ENCODE results near the gene LRRC36. TPM values are rescaled to one million over a fixed set of nuclear protein-coding genes. Genes with fewer than 3 reads are reported as not detected.

The LRRC36 gene, protein sequence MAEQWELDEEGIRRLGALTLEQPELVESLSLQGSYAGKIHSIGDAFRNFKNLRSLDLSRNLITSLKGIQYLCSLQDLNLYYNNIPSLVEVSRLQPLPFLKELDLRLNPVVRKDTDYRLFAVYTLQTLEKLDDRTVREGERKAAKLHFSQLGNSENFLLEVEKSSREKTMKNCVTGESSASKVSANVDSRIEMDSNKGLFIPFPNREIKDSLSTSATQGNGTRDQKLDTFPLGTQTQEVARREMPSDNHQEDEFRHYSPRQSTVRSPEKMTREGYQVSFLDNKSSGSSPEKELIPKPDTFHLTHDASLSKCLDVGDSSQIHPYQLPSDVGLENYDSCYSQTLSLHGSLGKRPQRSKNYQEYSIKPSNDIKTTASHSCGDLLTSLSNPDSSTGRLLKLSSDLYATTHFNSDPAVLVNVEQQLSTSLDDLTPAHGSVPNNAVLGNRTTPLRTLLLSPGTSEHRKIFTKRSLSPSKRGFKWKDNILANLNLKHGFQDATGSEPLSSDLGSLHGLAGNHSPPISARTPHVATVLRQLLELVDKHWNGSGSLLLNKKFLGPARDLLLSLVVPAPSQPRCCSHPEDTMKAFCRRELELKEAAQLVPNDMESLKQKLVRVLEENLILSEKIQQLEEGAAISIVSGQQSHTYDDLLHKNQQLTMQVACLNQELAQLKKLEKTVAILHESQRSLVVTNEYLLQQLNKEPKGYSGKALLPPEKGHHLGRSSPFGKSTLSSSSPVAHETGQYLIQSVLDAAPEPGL
- 0.06 TPM in 1 of 2 replicates, not detected in the other for polyA plus RNA-seq (2011; rRNA removed)
- polyA minus RNA-seq (2011; rRNA and poly(A)+ RNA removed): not detected in 2 replicates

DNA sequence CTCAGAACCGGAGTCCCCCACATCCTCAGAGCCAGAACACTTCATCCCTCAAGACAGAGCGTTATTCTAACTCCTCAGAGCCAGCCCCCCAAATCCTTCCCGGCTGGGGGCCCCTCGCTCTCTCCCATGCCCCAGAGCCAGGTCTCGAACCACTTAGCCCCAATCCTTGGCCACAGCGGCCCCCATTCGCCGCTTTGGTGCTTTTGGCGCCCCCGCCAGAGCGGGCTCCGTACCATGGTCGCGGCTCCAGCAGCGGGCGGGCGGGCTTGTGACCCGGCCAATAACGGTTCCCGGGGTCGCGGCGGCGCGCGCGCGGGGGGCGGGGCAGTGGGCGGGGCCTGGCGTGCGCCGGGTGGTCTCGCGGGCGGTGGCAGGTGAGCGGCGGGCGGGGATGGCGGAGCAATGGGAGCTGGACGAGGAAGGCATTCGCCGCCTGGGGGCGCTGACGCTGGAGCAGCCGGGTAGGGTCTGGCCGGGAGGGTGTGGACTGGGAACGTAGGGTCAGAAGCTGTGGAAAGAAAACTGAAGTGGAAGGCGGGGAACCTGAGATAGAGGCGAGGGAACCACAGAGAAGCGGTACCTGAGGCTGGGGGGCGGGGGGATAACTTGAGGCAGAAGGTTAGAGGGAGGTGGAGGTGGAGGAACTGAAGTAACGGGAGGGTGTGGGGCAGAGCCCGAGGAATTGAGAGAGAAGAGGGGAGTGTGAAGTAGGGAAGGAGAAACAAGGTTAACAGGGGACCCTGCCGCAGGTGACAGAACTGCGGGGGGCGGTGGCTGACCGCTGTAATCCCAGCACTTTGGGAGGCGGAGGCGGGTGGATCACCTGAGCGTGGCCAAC is at the start of gene LRRC36, which contains the start of gene KCTD19:
Gene LRRC36 (plus strand): TSS at position 344 of the 838 bp plus-strand sequence. CDS start 48 bp downstream, at position 392.
Gene KCTD19 (minus strand): TSS at position 270 of the 838 bp plus-strand sequence. CDS start 34 bp downstream, at position 236.
- Histone ChIP-seq H3K36me3 (ENCODE audit: control insufficient read depth, insufficient read depth, low read length) (no peaks in the 10 kb centered on the region), H3K27me3 (ENCODE audit: control insufficient read depth, insufficient read depth, low read length) (peaks cover 9% of the 10 kb centered on the region), H3K4me3 (ENCODE audit: low read depth, low read length) (peak within 1 kb of the TSS; percentile 48)
- DNase-seq (ENCODE audit: low read depth): no peak
- CTCF ChIA-PET: interaction anchor here (0.7 to 2.8 kb wide), 12 partner anchors 12 to 153 kb away, joined by 3 to 12 read pairs (median 4); no protein-coding TSS in a partner anchor
- POLR2A ChIA-PET: interaction anchor here (0.7 kb wide), 1 partner anchor 29 kb away, joined by 3 read pairs; no protein-coding TSS in a partner anchor
- TF ChIP-seq, protein P1, sequence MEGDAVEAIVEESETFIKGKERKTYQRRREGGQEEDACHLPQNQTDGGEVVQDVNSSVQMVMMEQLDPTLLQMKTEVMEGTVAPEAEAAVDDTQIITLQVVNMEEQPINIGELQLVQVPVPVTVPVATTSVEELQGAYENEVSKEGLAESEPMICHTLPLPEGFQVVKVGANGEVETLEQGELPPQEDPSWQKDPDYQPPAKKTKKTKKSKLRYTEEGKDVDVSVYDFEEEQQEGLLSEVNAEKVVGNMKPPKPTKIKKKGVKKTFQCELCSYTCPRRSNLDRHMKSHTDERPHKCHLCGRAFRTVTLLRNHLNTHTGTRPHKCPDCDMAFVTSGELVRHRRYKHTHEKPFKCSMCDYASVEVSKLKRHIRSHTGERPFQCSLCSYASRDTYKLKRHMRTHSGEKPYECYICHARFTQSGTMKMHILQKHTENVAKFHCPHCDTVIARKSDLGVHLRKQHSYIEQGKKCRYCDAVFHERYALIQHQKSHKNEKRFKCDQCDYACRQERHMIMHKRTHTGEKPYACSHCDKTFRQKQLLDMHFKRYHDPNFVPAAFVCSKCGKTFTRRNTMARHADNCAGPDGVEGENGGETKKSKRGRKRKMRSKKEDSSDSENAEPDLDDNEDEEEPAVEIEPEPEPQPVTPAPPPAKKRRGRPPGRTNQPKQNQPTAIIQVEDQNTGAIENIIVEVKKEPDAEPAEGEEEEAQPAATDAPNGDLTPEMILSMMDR (IDR thresholded peaks at IDR 0.05; ENCODE audit: insufficient read depth, low read depth, low read length): peak; percentile 57

DNA sequence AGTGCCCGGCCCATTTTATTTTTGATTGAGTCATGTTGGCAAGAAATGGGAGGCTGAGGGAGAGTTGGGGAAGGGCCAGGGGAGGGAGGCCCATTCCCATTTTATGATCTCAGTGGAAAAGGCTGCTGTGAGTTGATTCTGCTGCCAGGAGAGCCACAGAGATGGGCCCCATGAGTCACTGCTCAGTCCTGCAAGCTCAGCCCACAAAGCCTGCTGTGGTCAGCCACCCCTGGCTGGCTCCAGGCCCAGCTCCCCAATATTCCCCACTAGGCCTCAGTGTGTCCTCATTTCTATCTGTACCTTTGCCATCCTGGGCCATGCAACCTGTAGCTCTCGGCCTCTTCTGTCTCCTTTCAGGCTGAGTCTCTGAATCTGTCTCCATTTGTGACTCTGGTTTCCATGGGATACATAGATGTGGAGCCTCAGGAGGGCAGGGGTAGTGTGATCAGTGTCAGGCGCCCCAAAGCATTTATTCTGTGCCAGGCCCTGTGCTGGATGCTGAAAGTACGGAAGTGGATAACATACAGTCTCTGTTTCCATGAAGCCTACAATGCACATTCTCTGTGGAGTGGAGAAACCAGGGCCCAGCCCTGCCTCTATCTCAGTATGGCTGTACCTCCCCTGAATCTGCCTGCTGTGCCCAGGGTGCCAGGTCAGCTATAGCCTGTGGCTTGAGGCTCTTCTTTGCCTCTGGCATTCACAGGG is 49.2 kb upstream of the LRRC36 start:
- no peaks in the 10 kb centered on the region for H3K27me3 ChIP-seq (ENCODE audit: control insufficient read depth, insufficient read depth, low read length)
- no peaks in the 10 kb centered on the region; the same call in 1 of the 2 replicates for H3K36me3 ChIP-seq (ENCODE audit: control insufficient read depth, insufficient read depth, low read length)
- CTCF ChIA-PET: interaction anchor here (1.2 to 3.5 kb wide), 5 partner anchors 11 to 62 kb away, joined by 4 to 18 read pairs (median 5); partner anchors contain the start of genes KCTD19 and LRRC36
- H3K4me3 ChIP-seq (ENCODE audit: low read depth, low read length): no peak overlapping the region
- TF ChIP-seq, protein P1 (IDR thresholded peaks at IDR 0.05; ENCODE audit: insufficient read depth, low read depth, low read length): no peak
- POLR2A ChIA-PET: interaction anchor here (0.7 kb wide), 1 partner anchor 8 kb away, joined by 3 read pairs; no protein-coding TSS in a partner anchor
- peak; percentile 95 for DNase-seq (ENCODE audit: low read depth)

DNA sequence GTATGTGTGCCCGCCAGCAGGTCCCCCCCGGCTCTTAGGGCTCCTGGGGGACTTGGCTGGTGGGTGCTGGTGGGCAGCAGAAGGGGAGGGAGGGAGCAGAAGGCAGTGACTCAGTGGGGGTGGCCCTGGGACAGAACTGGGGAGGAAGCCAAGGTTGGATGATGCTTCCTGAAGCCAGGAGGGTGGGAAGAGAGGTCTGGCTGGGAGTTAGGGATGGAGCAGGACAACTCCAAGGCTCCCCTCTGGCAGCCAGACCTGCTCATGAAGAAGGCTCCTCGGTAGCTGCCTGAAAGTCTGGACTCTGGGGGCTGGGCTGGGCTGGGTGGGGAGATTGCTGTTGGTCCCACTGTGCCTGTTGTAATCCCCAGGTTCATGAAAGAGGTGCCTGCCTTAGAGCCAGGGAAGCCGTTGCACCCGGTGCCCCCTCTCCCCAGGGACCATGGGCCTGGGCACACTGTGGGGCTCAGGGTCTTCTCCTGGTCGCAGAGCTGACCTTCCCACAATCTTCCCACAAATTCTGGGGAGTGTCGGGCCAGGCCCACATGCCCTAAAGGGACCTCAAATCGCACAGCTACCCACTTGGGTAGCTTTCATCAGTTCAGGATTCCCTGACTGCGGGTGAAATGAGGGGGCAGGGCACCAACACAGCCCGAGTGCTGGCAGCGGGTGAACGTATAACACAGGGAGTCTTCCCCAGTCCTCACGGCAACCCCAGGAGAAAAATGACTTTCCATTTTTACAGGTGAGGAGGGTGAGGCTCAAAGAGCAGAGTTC is 48.4 kb upstream of the LRRC36 start:
- Histone ChIP-seq H3K4me3 (ENCODE audit: low read depth, low read length) (peak overlapping the region; percentile 53), H3K36me3 (ENCODE audit: control insufficient read depth, insufficient read depth, low read length) (no peaks in the 10 kb centered on the region; the same call in 1 of the 2 replicates), H3K27me3 (ENCODE audit: control insufficient read depth, insufficient read depth, low read length) (no peaks in the 10 kb centered on the region)
- DNase-seq (ENCODE audit: low read depth): peak; percentile 45
- CTCF ChIA-PET: interaction anchor here (0.6 to 3.5 kb wide), 13 partner anchors 8 to 318 kb away, joined by 3 to 18 read pairs (median 4); partner anchors contain the start of genes KCTD19 and LRRC36
- POLR2A ChIA-PET: interaction anchor here (1.5 kb wide), 1 partner anchor 18 kb away, joined by 3 read pairs; no protein-coding TSS in a partner anchor
- TF ChIP-seq, protein P1 (IDR thresholded peaks at IDR 0.05; ENCODE audit: insufficient read depth, low read depth, low read length): no peak
